HPDE6-E6E7 (cell line): ENCODE data around the gene STAG1.
"Not testable (repeated sequence)": the region's sequence is repeated elsewhere in the genome, so short reads cannot be mapped to it uniquely, and the experiment has no call there.

Source experiments
- DNase-seq: peaks from one replicate; pipeline ENCODE4 v3.0.0; 2011; ENCODE audit warnings: missing footprints; ENCODE audit errors: extremely low spot score

STAG1 gene

GRCh38 chr3:136703429-136703828 lies 48.7 kb downstream of the STAG1 start:
- DNase-seq, result no peak

GRCh38 chr3:136699271-136699828 lies 52.8 kb downstream of the STAG1 start:
- no peak for DNase-seq

- DNase-seq, result no peak
Observed at GRCh38 chr3:136698361-136698760, 53.8 kb downstream of the STAG1 start.

GRCh38 chr3:136696797-136697196 lies 55.4 kb downstream of the STAG1 start:
- DNase-seq, result no peak

GRCh38 chr3:136694321-136694720 lies 57.9 kb downstream of the STAG1 start:
- DNase-seq, result no peak

GRCh38 chr3:136690599-136690998 lies 61.6 kb downstream of the STAG1 start:
- DNase-seq, result no peak

GRCh38 chr3:136685882-136686281 lies 66.3 kb downstream of the STAG1 start:
- DNase-seq, result no peak

- no peak for DNase-seq
Observed at GRCh38 chr3:136682740-136683312, 69.4 kb downstream of the STAG1 start.

GRCh38 chr3:136678981-136679380 lies 73.2 kb downstream of the STAG1 start:
- DNase-seq, result no peak

GRCh38 chr3:136676009-136676408 lies 76.2 kb downstream of the STAG1 start:
- DNase-seq, result no peak

- no peak for DNase-seq
Observed at GRCh38 chr3:136675150-136675858, 76.9 kb downstream of the STAG1 start.

GRCh38 chr3:136672457-136672856 lies 79.7 kb downstream of the STAG1 start:
- DNase-seq, result no peak

GRCh38 chr3:136671921-136672320 lies 80.3 kb downstream of the STAG1 start:
- DNase-seq, result no peak

- no peak for DNase-seq
Observed at GRCh38 chr3:136670166-136670565, 82.0 kb downstream of the STAG1 start.

GRCh38 chr3:136667081-136667480 lies 85.1 kb downstream of the STAG1 start:
- DNase-seq, result no peak

GRCh38 chr3:136666301-136666700 lies 85.9 kb downstream of the STAG1 start:
- DNase-seq, result not testable (repeated sequence)

GRCh38 chr3:136664771-136665170 lies 87.4 kb downstream of the STAG1 start:
- no peak for DNase-seq

- DNase-seq, result no peak
Observed at GRCh38 chr3:136661282-136661681, 90.9 kb downstream of the STAG1 start.

- DNase-seq, result no peak
Observed at GRCh38 chr3:136658946-136659682, 93.1 kb downstream of the STAG1 start.

- DNase-seq, result no peak
Observed at GRCh38 chr3:136657526-136657925, 94.7 kb downstream of the STAG1 start.

- DNase-seq, result no peak
Observed at GRCh38 chr3:136653628-136654027, 98.5 kb downstream of the STAG1 start.

GRCh38 chr3:136651581-136651980 lies 100.6 kb downstream of the STAG1 start:
- DNase-seq, result no peak

GRCh38 chr3:136650461-136650860 lies 101.7 kb downstream of the STAG1 start:
- no peak for DNase-seq
